Hindlimb muscle (tissue), 1 donor: Measurements from ENCODE around the gene LAMB1. TPM values are rescaled to one million over a fixed set of nuclear protein-coding genes. Genes with fewer than 3 reads are reported as not detected.
A peak's percentile ranks its signal among the peaks of the same experiment; 100 is the strongest.
"Not testable (repeated sequence)": the region's sequence is repeated elsewhere in the genome, so short reads cannot be mapped to it uniquely, and the experiment has no call there.

ENCODE experiments used
- DNase-seq: peaks from one replicate; pipeline ENCODE4 v3.0.0-alpha.2; 2013
- polyA plus RNA-seq: library from polyadenylated mRNA; unstranded; fragments of 120-200 nt; gene quantifications from one replicate; pipeline ENCODE4 v1.2.1, GENCODE V29; 2013; ENCODE audit not compliant: insufficient read length

The LAMB1 gene
- 451 TPM for polyA plus RNA-seq

- DNase-seq, result peak; percentile 77
These were observed at the start of gene LAMB1 for GRCh38 chr7:108002726-108003598. TSS of gene LAMB1 (minus strand) at chr7:108003161. CDS start at chr7:108002885, 276 bp downstream.

GRCh38 chr7:108051454-108051853 lies 48.5 kb upstream of the LAMB1 start:
- no peak for DNase-seq

DNA sequence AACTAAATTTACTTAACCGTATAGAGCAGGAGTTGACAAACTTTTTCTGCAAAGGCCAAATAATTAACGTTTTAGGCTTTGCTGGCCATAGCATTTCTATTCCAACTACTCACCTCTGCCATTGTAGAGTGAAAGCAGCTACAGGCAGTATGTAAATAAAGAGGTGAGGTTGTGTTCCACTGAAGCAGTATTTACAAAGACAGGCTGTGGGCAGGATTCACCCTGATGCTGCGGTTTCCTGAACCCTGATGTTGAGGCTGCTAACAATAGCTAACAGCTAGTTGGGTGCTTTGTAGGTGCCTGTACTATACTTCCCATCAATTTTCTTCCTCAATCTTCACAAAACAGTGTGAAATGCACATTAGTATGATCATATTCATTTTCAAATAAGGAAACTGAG lies 47.0 kb upstream of the LAMB1 start:
- no peak for DNase-seq

- no peak for DNase-seq
These were observed 45.5 kb upstream of the LAMB1 start for GRCh38 chr7:108048422-108048821.

GRCh38 chr7:108046952-108047506 lies 44.1 kb upstream of the LAMB1 start:
- no peak for DNase-seq

DNA sequence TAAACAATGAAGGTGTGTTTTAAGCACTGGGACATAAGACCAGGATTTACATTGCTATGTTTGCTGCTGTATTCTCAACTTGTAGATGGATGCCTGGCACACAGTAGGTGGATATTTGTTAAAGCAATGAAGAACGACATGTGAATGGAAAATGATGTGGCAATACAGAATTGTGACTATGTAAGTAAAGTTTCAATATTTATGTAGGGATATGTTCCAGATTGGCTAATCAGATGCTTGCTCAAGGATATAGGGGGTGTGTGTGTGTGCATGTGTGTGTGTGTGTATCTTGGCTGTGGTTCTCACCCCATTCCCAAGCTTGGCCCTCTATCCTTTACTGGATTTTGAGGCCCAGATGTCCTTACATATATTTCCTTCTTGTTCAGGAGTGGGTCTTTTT lies 42.7 kb upstream of the LAMB1 start:
- no peak for DNase-seq

DNA sequence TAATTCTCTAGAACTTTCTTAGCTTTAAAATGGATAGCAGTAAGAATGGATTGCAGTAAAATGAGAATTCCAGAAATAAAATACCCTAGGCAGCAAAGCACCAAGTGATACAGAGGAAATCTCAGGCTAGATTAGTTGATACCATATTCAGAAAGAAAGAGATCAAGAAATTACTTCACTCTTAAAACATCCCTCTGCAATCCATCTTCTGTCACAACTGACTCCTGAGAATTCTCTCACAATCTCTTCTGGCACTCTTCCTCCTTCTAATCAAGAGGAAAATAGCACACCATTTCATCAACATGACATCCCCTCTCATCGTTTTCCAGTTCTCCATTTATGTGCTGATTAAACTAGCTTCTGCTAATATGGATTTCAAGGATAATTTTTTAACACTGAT lies 42.2 kb upstream of the LAMB1 start:
- DNase-seq, result no peak

- DNase-seq, result no peak
These were observed 41.4 kb upstream of the LAMB1 start for GRCh38 chr7:108044345-108044744.

- DNase-seq, result no peak
These were observed 36.0 kb upstream of the LAMB1 start for GRCh38 chr7:108038986-108039385.

GRCh38 chr7:108037741-108038140 lies 34.8 kb upstream of the LAMB1 start:
- no peak for DNase-seq

GRCh38 chr7:108037140-108037539 lies 34.2 kb upstream of the LAMB1 start:
- DNase-seq, result no peak

GRCh38 chr7:108034586-108034985 lies 31.6 kb upstream of the LAMB1 start:
- DNase-seq, result no peak

- no peak for DNase-seq
These were observed 31.0 kb upstream of the LAMB1 start for GRCh38 chr7:108033776-108034497.

DNA sequence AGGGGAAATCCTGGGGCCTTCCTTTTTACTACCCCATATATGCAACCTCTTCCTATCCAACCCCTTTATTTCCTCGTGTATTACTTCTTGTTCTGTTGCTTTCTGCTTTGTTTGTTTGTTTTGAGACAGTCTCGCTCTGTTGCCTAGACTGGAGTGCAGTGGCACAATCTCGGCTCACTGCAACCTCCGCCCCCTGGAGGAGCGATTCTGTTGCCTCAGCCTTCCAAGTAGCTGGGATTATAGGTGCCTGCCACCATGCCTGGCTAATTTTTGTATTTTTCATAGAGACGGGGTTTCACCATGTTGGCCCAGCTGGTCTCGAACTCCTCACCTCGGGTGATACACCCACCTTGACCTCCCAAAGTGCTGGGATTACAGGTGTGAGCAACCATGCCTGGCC lies 30.3 kb upstream of the LAMB1 start:
- not testable (repeated sequence) for DNase-seq

GRCh38 chr7:108030516-108030915 lies 27.6 kb upstream of the LAMB1 start:
- DNase-seq, result no peak

- DNase-seq, result no peak
These were observed 26.1 kb upstream of the LAMB1 start for GRCh38 chr7:108029034-108029433.

GRCh38 chr7:108028111-108028510 lies 25.1 kb upstream of the LAMB1 start:
- DNase-seq, result no peak

DNA sequence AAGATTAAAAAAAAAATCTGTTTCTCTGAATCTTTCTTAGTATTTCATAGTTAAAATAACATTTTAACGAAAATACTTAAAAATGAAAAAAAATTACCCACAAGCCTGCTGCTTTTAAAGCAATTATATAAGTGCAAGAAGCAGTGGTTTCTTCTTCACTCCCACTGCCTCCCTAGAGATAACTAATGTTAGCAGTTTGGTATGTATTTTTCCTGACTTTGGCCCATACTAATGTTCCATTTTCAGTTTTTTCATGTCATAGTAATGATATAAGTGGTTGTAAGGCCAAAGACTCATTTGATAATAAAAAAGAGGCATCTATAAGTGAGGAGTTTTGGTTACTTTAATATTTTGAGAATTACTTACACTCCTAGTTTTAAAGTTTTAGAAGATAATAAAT lies 24.3 kb upstream of the LAMB1 start:
- peak; percentile 6 for DNase-seq

DNA sequence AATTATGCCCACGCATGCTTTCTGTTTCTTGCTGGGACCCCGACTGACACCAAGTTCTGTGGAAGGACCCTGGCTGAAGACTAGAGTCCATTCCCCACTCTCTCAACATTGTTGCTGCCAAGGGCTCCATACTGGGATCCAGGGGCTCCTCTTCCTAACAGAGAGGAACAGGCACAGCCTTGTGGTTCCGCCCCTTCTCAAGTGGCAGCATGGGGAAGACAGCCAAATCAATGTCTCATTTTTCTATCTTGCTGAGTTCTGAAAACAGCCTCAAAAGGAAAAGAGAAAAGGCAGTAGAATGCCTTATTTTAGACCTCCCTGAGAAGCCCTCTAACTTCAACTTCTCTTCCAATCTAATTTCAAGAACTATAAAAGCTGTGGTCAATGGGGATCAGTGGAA lies 23.7 kb upstream of the LAMB1 start:
- DNase-seq, result no peak

DNA sequence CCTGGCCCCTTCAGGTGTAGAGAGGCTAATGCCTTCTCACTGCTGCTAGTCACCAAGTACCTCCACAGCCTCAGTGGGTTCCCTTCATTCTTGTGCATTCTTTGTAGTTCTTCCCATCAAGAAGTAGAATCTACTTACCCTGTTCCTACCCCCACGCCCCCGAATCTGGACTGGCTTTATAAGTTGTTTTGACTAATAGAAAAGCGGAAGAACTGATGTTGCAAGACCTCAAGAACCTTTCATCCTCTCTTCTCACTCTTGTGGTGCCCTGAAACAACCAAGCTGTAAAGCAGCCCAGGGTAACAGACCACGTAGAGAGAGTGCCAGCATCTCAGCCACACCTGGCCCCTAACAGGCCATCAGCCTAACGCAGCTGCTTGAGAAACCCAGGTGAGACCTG lies 23.2 kb upstream of the LAMB1 start:
- DNase-seq, result no peak

DNA sequence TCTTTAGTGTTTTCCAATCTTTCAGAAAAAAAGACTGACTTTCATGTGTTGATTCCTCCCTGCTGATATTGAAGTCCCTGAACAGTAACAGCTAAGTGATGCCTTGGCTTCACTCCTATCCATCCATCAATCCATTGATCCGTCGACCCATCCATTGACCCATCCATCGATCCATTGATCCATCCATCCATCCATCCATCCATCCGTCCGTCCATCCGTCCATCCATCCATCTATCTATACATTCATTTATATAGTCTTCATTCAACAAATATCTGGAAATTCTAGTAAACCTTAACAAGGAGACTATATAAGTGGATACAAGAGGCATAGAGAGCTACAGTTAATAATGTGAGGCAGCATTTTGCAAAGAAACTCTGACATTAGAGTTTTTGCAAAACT lies 21.6 kb upstream of the LAMB1 start:
- DNase-seq, result no peak

DNA sequence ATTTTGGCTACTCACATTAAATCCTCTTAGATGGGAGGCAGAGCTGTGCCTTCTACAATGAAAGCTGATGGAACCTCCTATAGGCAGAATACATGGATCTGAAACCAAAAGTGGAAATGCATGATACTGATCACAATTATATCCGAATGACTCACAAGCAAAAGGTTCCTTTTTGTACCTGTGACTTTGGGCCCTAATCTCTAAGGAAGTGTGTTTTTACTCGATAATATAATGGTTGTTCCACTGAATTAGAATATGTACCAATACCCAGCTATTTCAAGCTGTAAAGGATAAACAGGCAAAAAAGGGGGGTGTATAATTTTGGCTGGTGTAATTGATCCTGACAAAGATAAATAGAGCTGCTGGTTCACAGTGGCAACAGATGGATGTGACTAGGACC lies 17.6 kb upstream of the LAMB1 start:
- no peak for DNase-seq

GRCh38 chr7:108018668-108019067 lies 15.7 kb upstream of the LAMB1 start:
- no peak for DNase-seq

- DNase-seq, result no peak
These were observed 14.8 kb upstream of the LAMB1 start for GRCh38 chr7:108017776-108018151.
